NCI-H2029 (cell line): ENCODE results near the gene NKPD1.

Experiments used
- DNase-seq: peaks from one replicate; lab custom pipeline; 2025; lab: John Stamatoyannopoulos, UW

The NKPD1 gene

GRCh38 chr19:45140533-45140932 is 20.2 kb downstream of the NKPD1 start:
- no peak for DNase-seq

GRCh38 chr19:45140144-45140503 is 20.7 kb downstream of the NKPD1 start:
- no peak for DNase-seq

- no peak for DNase-seq
These were observed 21.3 kb downstream of the NKPD1 start for GRCh38 chr19:45139286-45140143.

GRCh38 chr19:45138303-45138751 is 22.5 kb downstream of the NKPD1 start:
- no peak for DNase-seq

GRCh38 chr19:45137179-45137761 is 23.5 kb downstream of the NKPD1 start:
- DNase-seq, result no peak

- no peak for DNase-seq
These were observed 24.1 kb downstream of the NKPD1 start for GRCh38 chr19:45136507-45137178.

- DNase-seq, result no peak
These were observed 25.5 kb downstream of the NKPD1 start for GRCh38 chr19:45135176-45135885.

- DNase-seq, result no peak
These were observed 27.1 kb downstream of the NKPD1 start for GRCh38 chr19:45133661-45134060.

- peak; percentile 96 for DNase-seq
These were observed 29.7 kb downstream of the NKPD1 start for GRCh38 chr19:45130888-45131615.

- DNase-seq, result no peak
These were observed 30.5 kb downstream of the NKPD1 start for GRCh38 chr19:45130236-45130635.

GRCh38 chr19:45128806-45129205 is 32.0 kb downstream of the NKPD1 start:
- DNase-seq, result no peak

- no peak for DNase-seq
These were observed 32.6 kb downstream of the NKPD1 start for GRCh38 chr19:45128146-45128545.

GRCh38 chr19:45126654-45127053 is 34.1 kb downstream of the NKPD1 start:
- no peak for DNase-seq

GRCh38 chr19:45125975-45126493 is 34.7 kb downstream of the NKPD1 start:
- DNase-seq, result peak; percentile 71

- DNase-seq, result no peak
These were observed 35.4 kb downstream of the NKPD1 start for GRCh38 chr19:45125360-45125759.

- DNase-seq, result no peak
These were observed 36.8 kb downstream of the NKPD1 start for GRCh38 chr19:45124021-45124420.

- no peak for DNase-seq
These were observed 37.3 kb downstream of the NKPD1 start for GRCh38 chr19:45123440-45123850.

GRCh38 chr19:45122832-45123231 is 38.0 kb downstream of the NKPD1 start:
- DNase-seq, result no peak

GRCh38 chr19:45121827-45122345 is 38.9 kb downstream of the NKPD1 start:
- no peak for DNase-seq

- DNase-seq, result no peak
These were observed 41.2 kb downstream of the NKPD1 start for GRCh38 chr19:45119582-45119981.
